WTC11 (cell line): ENCODE data around the gene CSH1.

Source experiments
- ATF1 ChIP-seq: sonication (generic); formaldehyde crosslinking; IDR thresholded peaks from 2 replicates; pipeline ENCODE4 v1.8.1; 2023; ENCODE audit warnings: mild to moderate bottlenecking, moderate library complexity, missing genetic modification reagents
- CREB1 ChIP-seq: sonication (generic); formaldehyde crosslinking; IDR thresholded peaks from 2 replicates; pipeline ENCODE4 v1.8.0; 2023; ENCODE audit warnings: mild to moderate bottlenecking, missing genetic modification reagents
- CTCF ChIP-seq: fragments of 200-600 bp; IDR thresholded peaks from 2 replicates; pipeline ENCODE4 v1.8.0; 2022; ENCODE audit warnings: antibody characterized with exemption
- JUN ChIP-seq: sonication (generic); formaldehyde crosslinking; IDR thresholded peaks from 2 replicates; pipeline ENCODE4 v1.8.0; 2023; ENCODE audit warnings: mild to moderate bottlenecking, missing genetic modification reagents
- NFYB ChIP-seq: sonication (generic); formaldehyde crosslinking; conservative IDR thresholded peaks from 2 replicates; pipeline ENCODE4 v1.8.0; 2022; ENCODE audit warnings: low read depth, missing genetic modification reagents
- SP1 ChIP-seq: sonication (generic); formaldehyde crosslinking; conservative IDR thresholded peaks from 2 replicates; pipeline ENCODE4 v1.8.1; 2022; ENCODE audit warnings: missing genetic modification reagents
- TEAD1 ChIP-seq: sonication (generic); formaldehyde crosslinking; IDR thresholded peaks from 2 replicates; pipeline ENCODE4 v1.8.0; 2022; ENCODE audit warnings: mild to moderate bottlenecking, missing genetic modification reagents
- ZNF138 ChIP-seq: sonication (generic); formaldehyde crosslinking; conservative IDR thresholded peaks from 2 replicates; pipeline ENCODE4 v1.8.1; 2022; ENCODE audit warnings: mild to moderate bottlenecking, moderate library complexity, missing genetic modification reagents
- ZNF232 ChIP-seq: sonication (generic); formaldehyde crosslinking; IDR thresholded peaks from 2 replicates; pipeline ENCODE4 v1.8.0; 2022; ENCODE audit warnings: mild to moderate bottlenecking, missing genetic modification reagents
- TF ChIP-seq, protein P1 (sequence below): sonication (generic); formaldehyde crosslinking; IDR thresholded peaks from 2 replicates; pipeline ENCODE4 v1.8.1; 2023; ENCODE audit warnings: mild to moderate bottlenecking, missing genetic modification reagents, moderate library complexity
- TF ChIP-seq, protein P2 (sequence below): sonication (generic); formaldehyde crosslinking; IDR thresholded peaks from 2 replicates; pipeline ENCODE4 v1.8.1; 2022; ENCODE audit warnings: low read depth, mild to moderate bottlenecking, moderate library complexity, missing genetic modification reagents, borderline replicate concordance

- TF ChIP-seq TEAD1 (no peak), CTCF (no peak), SP1 (CRISPR knock-in tag) (no peak), NFYB (no peak), ZNF138 (no peak), CREB1 (CRISPR knock-in tag) (no peak), ATF1 (CRISPR knock-in tag) (no peak), JUN (CRISPR knock-in tag) (no peak), ZNF232 (CRISPR knock-in tag) (no peak)
- TF ChIP-seq, protein P1, sequence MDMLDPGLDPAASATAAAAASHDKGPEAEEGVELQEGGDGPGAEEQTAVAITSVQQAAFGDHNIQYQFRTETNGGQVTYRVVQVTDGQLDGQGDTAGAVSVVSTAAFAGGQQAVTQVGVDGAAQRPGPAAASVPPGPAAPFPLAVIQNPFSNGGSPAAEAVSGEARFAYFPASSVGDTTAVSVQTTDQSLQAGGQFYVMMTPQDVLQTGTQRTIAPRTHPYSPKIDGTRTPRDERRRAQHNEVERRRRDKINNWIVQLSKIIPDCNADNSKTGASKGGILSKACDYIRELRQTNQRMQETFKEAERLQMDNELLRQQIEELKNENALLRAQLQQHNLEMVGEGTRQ, result no peak
- TF ChIP-seq, protein P2, sequence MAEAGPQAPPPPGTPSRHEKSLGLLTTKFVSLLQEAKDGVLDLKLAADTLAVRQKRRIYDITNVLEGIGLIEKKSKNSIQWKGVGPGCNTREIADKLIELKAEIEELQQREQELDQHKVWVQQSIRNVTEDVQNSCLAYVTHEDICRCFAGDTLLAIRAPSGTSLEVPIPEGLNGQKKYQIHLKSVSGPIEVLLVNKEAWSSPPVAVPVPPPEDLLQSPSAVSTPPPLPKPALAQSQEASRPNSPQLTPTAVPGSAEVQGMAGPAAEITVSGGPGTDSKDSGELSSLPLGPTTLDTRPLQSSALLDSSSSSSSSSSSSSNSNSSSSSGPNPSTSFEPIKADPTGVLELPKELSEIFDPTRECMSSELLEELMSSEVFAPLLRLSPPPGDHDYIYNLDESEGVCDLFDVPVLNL (CRISPR knock-in tag), result no peak
Measured at GRCh38 chr17:63934183-63935112, 38.1 kb upstream of the CSH1 start.
